ENCODE measurements around the gene MED7.
"Not testable (repeated sequence)": the region's sequence is repeated elsewhere in the genome, so short reads cannot be mapped to it uniquely, and the experiment has no call there.

MED7 gene, protein sequence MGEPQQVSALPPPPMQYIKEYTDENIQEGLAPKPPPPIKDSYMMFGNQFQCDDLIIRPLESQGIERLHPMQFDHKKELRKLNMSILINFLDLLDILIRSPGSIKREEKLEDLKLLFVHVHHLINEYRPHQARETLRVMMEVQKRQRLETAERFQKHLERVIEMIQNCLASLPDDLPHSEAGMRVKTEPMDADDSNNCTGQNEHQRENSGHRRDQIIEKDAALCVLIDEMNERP

GRCh38 chr5:157142317-157143126, at the start of gene MED7:
TSS of gene MED7 (minus strand) at chr5:157142865. CDS start at chr5:157139431, 3,434 bp downstream.
- DNase-seq: peak; percentile 88

GRCh38 chr5:157189223-157189622, 46.6 kb upstream of the MED7 start:
- DNase-seq: no peak

DNA sequence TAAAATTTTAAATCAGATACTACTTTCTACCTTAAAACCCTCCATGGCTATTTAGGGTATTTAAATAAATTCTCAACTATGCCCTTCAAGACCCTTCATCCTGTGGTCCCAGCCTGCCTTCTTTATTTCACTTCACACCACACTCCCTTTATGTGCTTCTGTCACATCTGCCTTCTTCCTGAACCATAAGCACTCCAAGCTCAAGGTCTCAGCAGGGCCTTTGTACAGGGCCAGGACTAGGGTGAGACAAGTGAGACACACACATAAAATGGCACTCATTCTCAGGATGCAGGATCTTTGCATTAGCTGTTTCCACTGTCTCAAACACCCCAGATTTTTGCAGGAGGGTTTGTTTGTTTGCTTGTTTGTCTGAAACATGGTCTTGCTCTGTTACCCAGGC, 45.6 kb upstream of the MED7 start:
- no peak for DNase-seq

DNA sequence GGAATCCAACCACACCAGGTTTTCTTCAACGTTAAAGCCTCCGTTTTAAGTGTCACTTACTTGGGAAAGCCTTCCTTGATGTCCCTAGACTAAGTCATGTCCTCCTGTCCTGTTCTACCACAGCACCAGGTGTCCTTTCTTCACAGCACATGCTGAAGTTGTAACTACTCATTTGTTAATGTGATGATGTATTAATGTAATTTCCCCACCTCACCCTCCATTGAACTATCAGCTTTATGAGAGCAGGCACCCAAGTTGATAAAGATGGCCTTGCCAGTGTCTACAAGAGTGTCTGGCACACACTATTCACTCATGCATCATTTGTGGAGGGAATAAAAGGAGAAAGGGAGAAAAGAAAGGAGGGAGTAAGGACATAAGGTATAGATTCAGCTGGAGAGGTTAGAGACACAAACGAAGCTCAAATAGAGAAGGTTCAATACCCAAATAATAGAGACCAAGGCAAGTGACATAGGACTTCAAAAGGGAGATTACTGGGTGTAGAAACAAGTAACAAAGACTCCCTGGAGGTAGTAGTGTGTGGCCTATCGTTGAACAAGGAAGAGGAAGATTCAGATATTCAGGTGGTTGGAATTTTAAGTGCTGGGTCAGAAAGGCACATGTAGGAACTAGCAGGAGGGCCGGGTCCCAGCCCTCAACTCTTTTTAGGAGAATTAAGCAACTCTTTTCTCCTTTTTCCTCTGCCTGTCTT, 44.5 kb upstream of the MED7 start:
- DNase-seq: no peak

DNA sequence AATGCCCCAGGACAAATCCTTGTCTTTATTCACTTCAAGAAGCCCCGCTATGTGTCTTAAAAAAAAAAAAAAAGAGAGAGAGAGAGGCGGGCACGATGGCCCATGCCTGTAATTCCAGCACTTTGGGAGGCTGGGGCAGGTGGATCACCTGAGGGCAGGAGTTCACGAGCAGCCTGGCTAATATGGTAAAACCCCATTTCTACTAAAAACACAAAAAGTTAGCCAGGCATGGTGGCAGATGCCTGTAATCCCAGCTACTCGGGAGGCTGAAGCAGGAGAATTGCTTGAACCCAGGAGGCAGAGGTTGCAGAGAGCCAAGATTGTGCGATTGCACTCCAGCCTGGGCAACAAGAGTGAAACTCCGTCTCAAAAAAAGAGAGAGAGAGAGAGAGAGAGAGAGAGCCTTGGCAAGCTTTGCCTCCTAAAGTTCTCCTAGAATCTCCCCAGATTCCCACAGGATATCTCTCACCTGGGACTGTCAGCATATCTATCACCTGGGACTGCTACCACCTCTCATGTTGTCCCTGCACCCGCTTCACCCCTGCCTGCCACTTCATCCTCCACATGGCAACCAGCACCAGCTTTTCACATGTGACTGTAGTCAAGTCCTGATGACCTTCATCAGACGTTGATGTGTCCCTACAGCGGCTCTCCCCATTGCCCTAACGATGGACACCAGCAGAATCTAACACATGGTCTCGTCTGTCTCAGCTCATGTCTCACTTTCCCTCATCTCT, 43.8 kb upstream of the MED7 start:
- no peak for DNase-seq

- not testable (repeated sequence) for DNase-seq
These were observed 42.5 kb upstream of the MED7 start for GRCh38 chr5:157185122-157185521.

GRCh38 chr5:157184117-157184670, 41.5 kb upstream of the MED7 start:
- no peak for DNase-seq

DNA sequence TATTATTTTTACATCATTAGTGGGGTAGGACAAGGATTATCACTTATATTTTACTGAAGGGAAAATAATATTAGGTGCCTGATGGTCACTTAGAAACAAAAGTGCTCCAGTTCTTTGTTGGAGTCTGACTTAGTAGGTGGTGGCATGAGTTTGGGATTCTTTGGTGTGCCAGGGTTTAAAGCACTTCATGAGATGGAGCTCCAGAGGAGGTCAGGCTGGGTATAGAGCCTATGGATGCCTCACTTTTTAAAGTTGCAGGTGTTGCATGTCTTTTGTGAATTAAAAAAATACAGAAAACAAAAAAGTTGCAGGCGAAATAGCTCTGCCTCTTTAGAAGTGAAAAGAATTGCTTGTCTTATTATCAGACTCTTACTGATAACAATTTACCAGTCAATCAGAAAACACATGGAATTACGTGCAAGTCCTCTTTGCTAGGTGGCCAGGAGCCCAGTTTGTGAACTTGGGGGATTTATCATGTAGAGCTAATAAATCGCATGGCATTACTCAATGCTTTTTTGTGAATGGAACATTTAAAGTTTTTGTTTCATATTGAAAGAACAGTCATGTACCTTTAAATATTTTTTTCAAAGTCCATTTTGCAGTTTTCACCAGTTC, 39.6 kb upstream of the MED7 start:
- no peak for DNase-seq

DNA sequence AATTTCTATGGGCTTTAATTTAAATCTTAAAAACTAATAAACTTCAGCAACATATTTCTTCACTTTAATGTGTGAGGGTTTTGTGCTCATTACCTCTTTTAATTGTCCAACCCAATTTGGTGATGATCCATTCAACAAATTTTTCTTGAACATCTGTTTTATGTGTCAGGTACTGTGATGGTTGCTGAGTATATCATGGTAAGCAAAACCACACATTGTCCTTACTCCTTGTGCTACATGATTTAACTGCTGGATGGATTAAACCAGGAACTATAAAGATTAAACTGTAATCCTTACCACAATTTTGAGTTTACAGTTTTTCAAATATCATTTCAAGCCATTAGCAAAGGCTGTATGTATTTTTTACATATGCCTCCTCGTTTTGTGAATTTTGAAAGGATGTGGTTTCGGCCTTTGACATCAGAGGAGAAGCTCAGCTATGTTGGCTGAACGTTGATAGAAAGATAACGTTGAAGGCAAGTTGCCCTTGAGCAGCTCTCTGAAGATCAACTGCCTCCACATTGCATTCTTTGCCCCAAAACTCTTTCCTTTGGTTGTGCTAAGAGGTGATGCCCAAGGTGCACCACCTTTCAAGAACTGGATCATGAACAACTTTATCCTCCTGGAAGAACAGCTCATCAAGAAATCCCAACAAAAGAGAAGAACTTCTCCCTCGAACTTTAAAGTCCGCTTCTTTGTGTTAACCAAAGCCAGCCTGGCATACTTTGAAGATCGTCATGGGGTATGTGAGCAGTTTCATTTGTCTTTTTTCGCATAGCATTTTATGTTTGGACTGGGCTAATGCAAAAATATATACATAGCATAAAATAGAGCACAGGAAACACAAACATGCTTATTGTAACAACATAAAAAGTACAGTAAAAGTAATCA, 38.0 kb upstream of the MED7 start, which contains the start of gene ITK:
Gene ITK (plus strand): TSS at position 467 of the 891 bp plus-strand sequence. CDS start 138 bp downstream, at position 605.
- no peak for DNase-seq

DNA sequence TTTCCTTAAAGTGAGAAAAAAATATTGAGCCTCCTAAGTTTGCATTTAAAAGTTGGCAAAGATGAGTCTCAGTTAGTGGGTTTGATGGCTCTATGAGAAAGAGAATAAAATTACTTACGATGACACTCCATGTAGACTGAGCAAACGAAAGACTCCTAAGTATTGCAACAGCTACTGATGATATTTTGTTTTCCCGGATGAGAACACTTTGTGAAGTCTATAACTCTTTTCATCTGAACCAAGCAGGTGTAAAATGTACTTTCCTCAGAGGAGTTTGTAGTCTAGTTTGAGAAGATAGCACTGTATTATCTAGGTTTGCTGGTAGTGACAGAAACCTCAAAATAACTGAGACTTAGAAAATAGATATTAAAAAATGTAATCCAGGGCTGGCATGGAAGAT, 36.3 kb upstream of the MED7 start:
- DNase-seq: no peak

DNA sequence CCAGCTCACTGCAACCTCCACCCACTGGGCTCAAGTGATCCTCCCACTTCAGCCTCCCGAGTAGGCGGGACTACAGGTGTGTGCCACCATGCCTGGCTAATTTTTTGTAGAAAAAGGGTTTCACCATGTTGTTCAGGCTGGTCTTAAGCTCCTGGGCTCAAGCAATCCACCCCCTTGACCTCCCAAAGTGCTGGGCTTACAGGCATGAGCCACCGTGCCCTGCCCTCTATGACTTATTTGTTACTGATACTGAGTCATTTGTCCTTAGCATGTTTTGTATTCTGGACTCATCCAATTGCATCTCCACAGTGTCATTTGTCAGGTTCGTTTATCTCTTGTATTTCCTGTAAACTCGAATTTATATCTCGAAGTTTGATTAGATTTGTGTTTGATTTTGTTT, 35.3 kb upstream of the MED7 start:
- DNase-seq: no peak

- DNase-seq: no peak
These were observed 32.5 kb upstream of the MED7 start for GRCh38 chr5:157175071-157175612.

GRCh38 chr5:157172403-157172802, 29.7 kb upstream of the MED7 start:
- DNase-seq: no peak

GRCh38 chr5:157168286-157168685, 25.6 kb upstream of the MED7 start:
- DNase-seq: no peak

- no peak for DNase-seq
These were observed 24.6 kb upstream of the MED7 start for GRCh38 chr5:157167214-157167621.

DNA sequence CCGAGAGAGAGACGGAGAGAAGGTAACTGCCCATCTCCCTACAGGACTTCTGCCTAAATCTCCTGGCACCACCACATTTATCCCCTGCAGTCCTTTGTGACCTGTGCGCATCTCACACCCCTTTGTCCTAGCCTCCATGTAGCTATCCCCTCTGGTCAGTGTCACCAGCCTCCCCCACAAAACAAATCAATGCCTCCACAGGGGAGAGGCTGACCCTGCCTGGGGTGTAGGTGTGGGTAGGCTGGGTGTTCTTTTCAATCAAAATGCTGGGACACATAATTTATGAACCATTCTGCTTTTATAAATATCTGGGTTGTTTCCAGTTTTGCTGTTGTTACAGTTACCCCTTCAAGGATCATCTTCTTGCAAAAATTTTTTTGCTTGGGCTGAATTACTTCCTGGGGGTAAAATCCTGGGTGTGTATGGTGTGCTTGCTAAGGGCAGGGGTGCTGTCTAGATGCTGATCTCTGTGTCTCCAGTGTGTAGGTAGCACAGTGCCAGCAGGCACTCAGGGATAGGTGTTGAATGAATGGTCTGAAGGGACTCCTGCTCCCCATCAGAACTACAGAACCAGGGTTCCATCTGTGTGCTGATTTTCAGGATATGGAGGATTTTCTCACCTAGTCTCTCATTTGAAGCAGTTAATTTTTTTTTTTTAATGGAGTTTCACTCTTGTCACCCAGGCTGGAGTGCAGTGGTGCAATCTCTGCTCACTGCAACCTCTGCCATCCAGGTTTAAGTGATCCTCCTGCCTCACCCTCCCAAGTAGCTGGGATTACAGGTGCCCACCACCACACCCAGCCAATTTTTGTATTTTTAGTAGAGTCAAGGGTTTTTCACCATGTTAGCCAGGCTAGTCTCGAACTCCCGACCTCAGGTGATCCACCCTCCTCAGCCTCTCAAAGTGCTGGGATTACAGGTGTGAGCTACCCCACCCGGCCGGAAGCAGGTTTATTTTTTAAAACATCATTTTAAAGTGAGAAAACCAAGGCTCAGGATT, 23.8 kb upstream of the MED7 start, which contains the start of gene GARIN3:
Gene GARIN3 (minus strand): TSS at position 51 of the 1,000 bp plus-strand sequence. CDS start 96 bp downstream, outside the sequence.
- DNase-seq: no peak

GRCh38 chr5:157165668-157166067, 23.0 kb upstream of the MED7 start:
- DNase-seq: no peak

DNA sequence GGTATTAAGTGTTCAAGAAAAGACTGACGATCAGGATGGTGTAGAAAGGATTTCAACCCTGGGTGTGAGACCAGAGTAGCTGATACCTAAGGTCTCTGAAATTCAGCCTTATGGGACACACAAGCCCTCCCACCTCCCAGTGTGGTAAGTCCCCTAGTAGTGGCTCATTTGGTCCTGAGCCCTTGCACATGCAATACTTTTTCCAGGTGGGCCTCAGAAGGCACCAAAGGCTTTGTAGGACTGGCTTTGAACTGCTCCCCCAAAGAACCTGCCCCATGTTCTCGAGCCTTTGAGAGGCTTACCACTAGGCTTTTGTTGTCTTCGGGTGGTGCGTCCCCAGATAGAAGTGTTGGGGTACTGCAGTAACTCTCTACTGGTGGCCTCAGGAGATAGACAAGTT, 22.6 kb upstream of the MED7 start:
- DNase-seq: no peak

DNA sequence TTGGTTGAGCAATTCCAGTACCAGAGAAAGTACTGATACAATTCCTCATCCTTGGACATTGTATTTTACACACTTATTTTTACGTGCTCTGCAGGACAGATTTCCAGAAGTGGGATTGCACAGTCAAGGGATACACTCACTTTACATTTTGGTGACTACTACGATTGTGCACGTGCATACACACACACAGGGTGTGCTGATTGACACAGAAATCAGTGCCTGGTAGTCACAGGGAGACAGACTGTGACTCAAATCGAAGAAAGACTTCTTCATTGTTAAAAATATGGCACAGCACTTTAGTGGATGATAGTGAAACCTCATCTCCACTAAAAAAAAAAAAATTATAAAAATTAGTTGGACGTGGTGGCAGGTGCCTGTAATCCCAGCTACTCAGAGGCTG, 21.9 kb upstream of the MED7 start:
- DNase-seq: no peak

Data from GOT3 (cell line).